ENCODE measurements around the gene ARHGAP6.

ARHGAP6 gene

DNA sequence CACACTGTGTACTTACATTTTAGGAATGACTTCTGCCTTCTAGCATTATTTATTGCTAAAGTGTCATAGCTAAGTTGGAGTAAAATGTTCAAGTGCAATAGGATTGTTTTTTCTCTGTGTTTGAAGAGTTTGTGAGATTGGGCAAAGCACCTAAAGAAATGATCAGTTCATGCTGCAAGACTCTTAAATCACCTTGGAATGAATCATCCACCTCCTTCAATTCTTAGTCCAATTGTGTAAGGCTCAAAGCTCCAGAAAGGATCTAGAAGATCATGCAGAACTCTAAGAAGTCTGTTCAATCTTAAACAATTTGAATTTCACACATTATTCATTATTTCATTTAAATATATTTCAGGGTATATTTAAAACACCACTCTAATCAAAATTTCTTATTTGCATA is 235.4 kb downstream of the ARHGAP6 start:
- CTCF ChIA-PET: no interaction called here
- DNase-seq (ENCODE audit: low read depth, low spot score): no peak
- no peak overlapping the region for H3K4me3 ChIP-seq (ENCODE audit: low read depth, low read length)
- POLR2A ChIA-PET: no interaction called here
- TF ChIP-seq, protein P1, sequence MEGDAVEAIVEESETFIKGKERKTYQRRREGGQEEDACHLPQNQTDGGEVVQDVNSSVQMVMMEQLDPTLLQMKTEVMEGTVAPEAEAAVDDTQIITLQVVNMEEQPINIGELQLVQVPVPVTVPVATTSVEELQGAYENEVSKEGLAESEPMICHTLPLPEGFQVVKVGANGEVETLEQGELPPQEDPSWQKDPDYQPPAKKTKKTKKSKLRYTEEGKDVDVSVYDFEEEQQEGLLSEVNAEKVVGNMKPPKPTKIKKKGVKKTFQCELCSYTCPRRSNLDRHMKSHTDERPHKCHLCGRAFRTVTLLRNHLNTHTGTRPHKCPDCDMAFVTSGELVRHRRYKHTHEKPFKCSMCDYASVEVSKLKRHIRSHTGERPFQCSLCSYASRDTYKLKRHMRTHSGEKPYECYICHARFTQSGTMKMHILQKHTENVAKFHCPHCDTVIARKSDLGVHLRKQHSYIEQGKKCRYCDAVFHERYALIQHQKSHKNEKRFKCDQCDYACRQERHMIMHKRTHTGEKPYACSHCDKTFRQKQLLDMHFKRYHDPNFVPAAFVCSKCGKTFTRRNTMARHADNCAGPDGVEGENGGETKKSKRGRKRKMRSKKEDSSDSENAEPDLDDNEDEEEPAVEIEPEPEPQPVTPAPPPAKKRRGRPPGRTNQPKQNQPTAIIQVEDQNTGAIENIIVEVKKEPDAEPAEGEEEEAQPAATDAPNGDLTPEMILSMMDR (IDR thresholded peaks at IDR 0.05; ENCODE audit: insufficient read depth, low read length, missing control alignments): no peak

DNA sequence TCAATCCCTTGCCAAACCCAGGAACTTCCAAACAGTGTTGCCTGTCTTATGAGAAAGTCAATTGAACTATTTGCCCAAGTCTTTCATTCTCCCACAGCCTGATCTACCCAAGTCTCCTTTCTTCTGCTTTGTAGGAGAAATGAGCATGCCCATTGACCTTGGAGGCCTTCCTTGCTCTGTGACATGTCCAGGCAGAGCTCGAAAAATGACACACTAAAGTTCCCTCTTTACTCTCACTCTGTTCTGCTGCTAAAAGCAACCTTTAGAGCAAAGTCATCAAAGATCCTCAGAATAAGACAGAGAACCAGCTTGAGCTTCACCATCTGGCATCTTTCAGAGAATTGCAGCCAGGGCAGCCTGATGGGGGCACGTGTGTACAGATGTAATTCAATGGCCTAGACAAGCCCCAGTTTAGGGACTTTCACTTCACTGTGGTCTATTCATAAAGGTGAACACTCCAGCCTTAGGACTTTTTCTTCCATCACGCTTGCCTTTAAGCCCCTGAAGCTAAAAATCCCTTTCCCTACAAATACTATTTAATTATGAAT is 236.1 kb downstream of the ARHGAP6 start:
- no peak for DNase-seq (ENCODE audit: low read depth, low spot score)

DNA sequence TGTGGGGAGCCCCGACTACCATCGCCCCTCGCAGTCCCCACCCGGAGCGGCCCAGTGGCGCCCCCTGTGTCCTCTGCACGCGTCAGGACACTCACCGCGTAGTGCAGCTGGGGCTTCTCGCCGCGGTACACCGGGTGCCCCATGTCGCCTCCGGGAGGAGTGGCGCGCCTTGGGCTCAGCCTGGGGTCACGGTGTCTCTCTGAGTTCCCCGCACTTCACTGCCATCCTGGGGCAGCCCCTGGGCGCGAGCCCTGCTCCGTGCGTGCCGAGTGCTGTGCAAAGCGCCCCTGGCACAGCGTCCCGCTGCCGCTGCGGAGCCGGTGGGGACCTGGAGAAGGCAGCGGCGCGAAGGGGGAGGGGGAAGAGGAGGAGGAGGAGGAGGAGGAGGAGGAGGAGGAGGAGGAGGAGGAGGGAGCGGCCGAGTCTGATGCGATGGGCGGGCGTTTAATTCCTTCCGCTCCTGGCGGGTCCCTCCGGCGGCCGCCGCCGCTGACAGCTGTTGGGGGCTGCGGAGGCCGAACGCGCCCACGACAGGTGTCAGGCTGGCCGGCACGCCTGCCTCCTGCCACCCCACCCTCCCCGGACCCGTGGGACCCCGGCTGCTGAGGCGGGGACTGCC is 238.2 kb downstream of the ARHGAP6 start:
- DNase-seq (ENCODE audit: low read depth, low spot score): no peak
- CTCF ChIA-PET: no interaction called here
- peak overlapping the region; percentile 60 for H3K4me3 ChIP-seq (ENCODE audit: low read depth, low read length)
- POLR2A ChIA-PET: no interaction called here
- TF ChIP-seq, protein P1 (IDR thresholded peaks at IDR 0.05; ENCODE audit: insufficient read depth, low read length, missing control alignments): peak; percentile 51

More for the DNA sequence above, 236.1 kb downstream of the ARHGAP6 start:
- ChIA-PET POLR2A (interaction anchor here (0.6 kb wide), 1 partner anchor 70 kb away, joined by 3 read pairs; no protein-coding TSS in a partner anchor), CTCF (no interaction called here)
- TF ChIP-seq, protein P1 (IDR thresholded peaks at IDR 0.05; ENCODE audit: insufficient read depth, low read length, missing control alignments): no peak
- no peak overlapping the region for H3K4me3 ChIP-seq (ENCODE audit: low read depth, low read length)

DNA sequence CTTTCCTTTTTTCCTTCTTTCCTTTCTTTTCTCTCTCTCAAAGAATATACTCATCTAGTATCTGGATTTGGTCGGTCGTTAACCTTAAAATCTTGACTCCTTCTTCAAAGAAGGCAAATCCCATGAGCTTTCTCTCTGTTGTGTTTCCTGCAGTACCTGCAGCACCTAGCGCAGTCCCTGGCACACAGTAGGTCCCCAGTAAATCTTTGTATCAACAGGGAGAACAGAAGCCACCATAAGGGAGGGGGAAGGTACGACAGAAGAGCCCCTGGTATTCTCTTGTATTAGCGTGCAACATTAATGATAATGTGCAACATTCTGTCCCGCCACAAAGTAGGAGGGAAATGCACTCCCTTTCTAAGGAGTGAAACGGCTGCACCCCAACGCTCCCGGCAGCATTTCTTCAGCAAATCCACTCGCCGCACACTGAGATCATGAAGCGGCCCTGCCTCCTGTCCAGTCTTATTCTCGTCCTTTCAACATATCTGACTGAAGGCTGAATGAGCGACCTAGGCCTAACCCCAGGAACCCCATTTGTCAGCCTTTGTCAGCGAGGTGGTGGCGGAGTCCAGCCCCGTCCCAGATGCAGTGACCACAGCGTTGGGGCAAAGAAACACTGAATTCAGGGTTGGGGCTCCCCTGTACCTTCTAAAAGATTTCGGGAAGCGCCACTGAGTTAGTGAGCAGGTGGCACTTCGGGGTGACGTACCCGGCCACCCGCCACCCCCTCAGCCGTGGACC is 238.8 kb downstream of the ARHGAP6 start:
- H3K4me3 ChIP-seq (ENCODE audit: low read depth, low read length): peak overlapping the region; percentile 60
- DNase-seq (ENCODE audit: low read depth, low spot score): no peak
- ChIA-PET CTCF (no interaction called here), POLR2A (no interaction called here)
- TF ChIP-seq, protein P1 (IDR thresholded peaks at IDR 0.05; ENCODE audit: insufficient read depth, low read length, missing control alignments): no peak

DNA sequence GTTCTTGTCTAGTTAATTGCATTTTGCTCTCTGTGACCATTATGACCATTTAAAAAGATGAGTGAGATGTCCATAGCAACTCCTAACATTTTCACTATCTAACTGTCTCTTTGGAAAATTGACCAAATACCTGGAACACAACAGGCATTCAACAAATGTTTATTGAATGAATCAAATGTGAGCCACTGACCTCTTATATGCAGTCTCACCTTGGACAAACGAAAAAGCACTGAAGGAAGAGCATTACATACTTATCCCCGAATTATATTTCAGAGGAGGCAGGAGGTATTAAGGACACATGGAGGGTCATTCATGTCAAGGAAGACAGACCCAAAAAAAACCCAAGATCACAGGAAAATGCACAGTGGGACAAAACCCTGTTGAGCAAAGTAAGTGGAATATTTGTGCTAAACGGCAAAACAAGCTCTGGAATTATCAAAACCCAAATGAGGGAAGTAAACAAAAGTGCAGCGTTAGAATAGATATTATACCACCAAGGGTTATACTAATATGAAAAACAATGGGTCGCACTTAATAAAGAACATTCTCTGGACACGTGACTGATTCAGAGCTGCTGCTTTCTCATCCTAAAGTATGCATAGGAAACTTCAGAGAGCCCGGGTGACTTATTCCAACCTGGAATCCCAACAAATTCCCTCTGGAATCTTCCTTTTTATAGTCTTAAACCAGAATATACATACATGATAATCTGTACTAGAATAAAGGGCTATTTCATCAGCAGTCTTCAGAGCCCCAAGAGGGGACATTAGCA is 240.6 kb downstream of the ARHGAP6 start:
- POLR2A ChIA-PET: no interaction called here
- TF ChIP-seq, protein P1 (IDR thresholded peaks at IDR 0.05; ENCODE audit: insufficient read depth, low read length, missing control alignments): no peak
- CTCF ChIA-PET: interaction anchor here (1.9 kb wide), 1 partner anchor 106 kb away, joined by 5 read pairs; no protein-coding TSS in a partner anchor
- H3K4me3 ChIP-seq (ENCODE audit: low read depth, low read length): no peak overlapping the region
- no peak for DNase-seq (ENCODE audit: low read depth, low spot score)
